Measurements from ENCODE around the gene FPR2. TPM values are rescaled to one million over a fixed set of nuclear protein-coding genes. Genes with fewer than 3 reads are reported as not detected.

The FPR2 gene
- total and polyA plus RNA-seq, 2 donors (not counting 3 experiments of a cell fraction or from before 2014, with no cell fraction given) = not detected

DNA sequence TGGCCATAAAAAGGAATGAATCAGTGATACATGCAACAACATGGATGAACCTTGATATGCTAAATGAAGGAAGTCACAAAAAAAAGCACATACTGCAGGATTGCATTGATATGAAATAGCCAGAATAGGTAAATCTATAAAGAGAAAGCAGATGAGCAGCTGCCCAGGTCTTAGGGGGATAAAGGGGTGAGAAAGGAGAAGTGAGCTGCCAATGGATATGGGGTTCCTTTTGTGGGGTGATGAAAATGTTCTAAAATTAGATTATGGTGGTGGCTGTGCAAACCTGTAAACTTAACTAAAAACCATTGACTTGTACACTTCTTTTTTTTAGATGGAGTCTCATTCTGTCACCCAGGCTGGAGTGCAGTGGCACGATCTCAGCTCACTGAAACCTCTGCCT, 49.3 kb upstream of the FPR2 start:
- Histone ChIP-seq H3K27me3 (ENCODE audit: control insufficient read depth in 2 of 2, insufficient read depth in 2 of 2, low read length in 2 of 2) (no peaks in the 10 kb centered on the region), H3K4me2 (ENCODE audit: insufficient read depth, low read length) (no peak overlapping the region), H3K27ac (ENCODE audit: insufficient read depth, low read depth, low read length) (no peak overlapping the region), H3K9me3 (replicated peaks; ENCODE audit: control insufficient read depth, insufficient read depth, low read length) (no peaks in the 10 kb centered on the region), H3K4me3 (replicated peaks in 1 of 3; ENCODE audit: insufficient read depth in 1 of 3, low read depth in 1 of 3, low read length in 3 of 3) (no peak overlapping the region), H3K79me2 (ENCODE audit: control insufficient read depth, insufficient read depth, low read length) (no peaks in the 10 kb centered on the region), H3K9me1 (replicated peaks; ENCODE audit: control insufficient read depth, extremely low read depth, insufficient read depth, low read length) (no peaks in the 10 kb centered on the region), H2AFZ (ENCODE audit: low read depth, low read length) (no peak overlapping the region), H4K20me1 (replicated peaks; ENCODE audit: control insufficient read depth, extremely low read depth, insufficient read depth, low read length) (no peaks in the 10 kb centered on the region), H3K4me1 (ENCODE audit: control insufficient read depth, extremely low read depth, insufficient read depth, low read length) (no peaks in the 10 kb centered on the region), H3K36me3 (ENCODE audit: control insufficient read depth in 2 of 2, extremely low read depth in 1 of 2, insufficient read depth in 2 of 2, low read length in 2 of 2) (peaks cover 1 to 2% of the 10 kb centered on the region in 2 experiments), H3K9ac (replicated peaks; ENCODE audit: extremely low read depth, insufficient read depth, low read length) (no peak overlapping the region)
- FAIRE-seq (no peak), DNase-seq (ENCODE audit: low read depth, low spot score) (no peak)
- dilution Hi-C loops (cut with MboI; ENCODE audit: extremely low pct_ligation_motif_present, low sequenced_read_pairs) = no loop called here
- POLR2A ChIA-PET = no interaction called here
- CTCF ChIA-PET = interaction anchor here (1.1 to 1.4 kb wide), 3 partner anchors 9 to 66 kb away, joined by 3 to 4 read pairs (median 3); no protein-coding TSS in a partner anchor
- intact Hi-C loops (cut with micrococcal nuclease) = loop anchor here (2.0 kb wide), 1 partner anchor 525 kb away; no protein-coding TSS in a partner anchor
- no peak for TF ChIP-seq EZH2 (IDR thresholded peaks at IDR 0.05; ENCODE audit: borderline replicate concordance, low read depth, low read length, severe bottlenecking)
- TF ChIP-seq GATA2 (IDR thresholded peaks at IDR 0.05; ENCODE audit: insufficient read depth, insufficient read length, low read depth, low read length) = no peak
- TF ChIP-seq MYC (IDR thresholded peaks at IDR 0.05; ENCODE audit: low read depth, low read length) = no peak
- TF ChIP-seq POLR2A (IDR thresholded peaks at IDR 0.05; ENCODE audit: low read depth, low read length) = no peak
- TF ChIP-seq, protein P1, sequence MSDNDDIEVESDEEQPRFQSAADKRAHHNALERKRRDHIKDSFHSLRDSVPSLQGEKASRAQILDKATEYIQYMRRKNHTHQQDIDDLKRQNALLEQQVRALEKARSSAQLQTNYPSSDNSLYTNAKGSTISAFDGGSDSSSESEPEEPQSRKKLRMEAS (IDR thresholded peaks at IDR 0.05; ENCODE audit: insufficient read depth, insufficient read length) = no peak
- TF ChIP-seq, protein P2, sequence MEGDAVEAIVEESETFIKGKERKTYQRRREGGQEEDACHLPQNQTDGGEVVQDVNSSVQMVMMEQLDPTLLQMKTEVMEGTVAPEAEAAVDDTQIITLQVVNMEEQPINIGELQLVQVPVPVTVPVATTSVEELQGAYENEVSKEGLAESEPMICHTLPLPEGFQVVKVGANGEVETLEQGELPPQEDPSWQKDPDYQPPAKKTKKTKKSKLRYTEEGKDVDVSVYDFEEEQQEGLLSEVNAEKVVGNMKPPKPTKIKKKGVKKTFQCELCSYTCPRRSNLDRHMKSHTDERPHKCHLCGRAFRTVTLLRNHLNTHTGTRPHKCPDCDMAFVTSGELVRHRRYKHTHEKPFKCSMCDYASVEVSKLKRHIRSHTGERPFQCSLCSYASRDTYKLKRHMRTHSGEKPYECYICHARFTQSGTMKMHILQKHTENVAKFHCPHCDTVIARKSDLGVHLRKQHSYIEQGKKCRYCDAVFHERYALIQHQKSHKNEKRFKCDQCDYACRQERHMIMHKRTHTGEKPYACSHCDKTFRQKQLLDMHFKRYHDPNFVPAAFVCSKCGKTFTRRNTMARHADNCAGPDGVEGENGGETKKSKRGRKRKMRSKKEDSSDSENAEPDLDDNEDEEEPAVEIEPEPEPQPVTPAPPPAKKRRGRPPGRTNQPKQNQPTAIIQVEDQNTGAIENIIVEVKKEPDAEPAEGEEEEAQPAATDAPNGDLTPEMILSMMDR (IDR thresholded peaks at IDR 0.05; ENCODE audit: extremely low read depth in 1 of 2, insufficient read depth in 1 of 2, low read depth in 1 of 2, low read length in 2 of 2) = no peak
- TF ChIP-seq POLR2AphosphoS5 (IDR thresholded peaks at IDR 0.05; ENCODE audit: insufficient read depth, low read depth, low read length) = no peak
- TF ChIP-seq JUN (IDR thresholded peaks at IDR 0.05; ENCODE audit: borderline replicate concordance, insufficient read depth, insufficient read length, low read depth) = no peak
- no peak for TF ChIP-seq FOS (IDR thresholded peaks at IDR 0.05; ENCODE audit: borderline replicate concordance, insufficient read depth, low read length)
- BruUV-seq (replicated peaks) = no TSS peak

All from endothelial cell of umbilical vein (primary cell).